Tibial nerve (tissue), 4 donors: Measurements from ENCODE around the gene THSD4.

Experiments
- CTCF ChIP-seq, 5 experiments: fragments of 200-600 bp in 3 of 5; fragments of 450-650 bp in 2 of 5; sonication (generic) in 3 of 5; IDR thresholded peaks; one replicate each; pipeline ENCODE4 v1.5.1; 2016 to 2019; ENCODE audit warnings: antibody characterized with exemption in 5 of 5, mild to moderate bottlenecking in 3 of 5, moderate library complexity in 2 of 5
- EP300 ChIP-seq, 2 donors: sonication (generic); formaldehyde crosslinking; IDR thresholded peaks; one replicate each; pipeline ENCODE4 v1.6.1; 2017; ENCODE audit warnings: antibody characterized with exemption in 2 of 2, mild to moderate bottlenecking in 1 of 2
- POLR2A ChIP-seq, 2 donors: fragments of 450-650 bp; IDR thresholded peaks; one replicate each; pipeline ENCODE4 v1.6.1; 2017; ENCODE audit warnings: antibody characterized with exemption in 2 of 2, mild to moderate bottlenecking in 2 of 2, moderate library complexity in 2 of 2

DNA sequence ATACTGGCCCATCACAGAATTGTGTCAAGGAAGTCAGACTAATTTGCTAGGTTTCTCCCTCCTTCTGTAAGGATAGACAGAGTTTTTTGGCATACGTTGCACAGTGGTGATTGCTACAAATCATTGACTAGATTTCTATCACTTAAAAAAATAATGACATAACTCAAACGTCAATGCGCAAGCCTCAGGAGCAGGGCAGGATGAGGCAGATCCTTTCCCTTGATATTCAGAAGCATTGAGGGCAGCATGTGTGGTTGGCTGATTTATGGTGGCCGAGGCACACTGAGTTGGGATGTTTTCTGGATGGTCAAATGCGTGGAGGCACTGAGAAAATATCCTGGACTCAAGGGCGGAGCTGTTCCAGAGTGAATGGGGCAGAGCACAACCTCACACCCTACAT lies 14.4 kb downstream of the THSD4 start:
- TF ChIP-seq CTCF (IDR thresholded peaks at IDR 0.05) (no peak), EP300 (IDR thresholded peaks at IDR 0.05) (no peak), POLR2A (IDR thresholded peaks at IDR 0.05) (no peak)
